AG04450 (cell line): Measurements from ENCODE around the gene SCMH1. TPM values are rescaled to one million over a fixed set of nuclear protein-coding genes. Genes with fewer than 3 reads are reported as not detected.

ENCODE experiments used
- CTCF ChIA-PET: fragments of 300-600, 350-600 bp; formaldehyde crosslinking; extraction: SDS; loops from one replicate; lab custom pipeline; 2022; ENCODE audit warnings: antibody characterized with exemption, inconsistent platforms; lab: Charles Lee
- POLR2A ChIA-PET: fragments of 350-600 bp; formaldehyde crosslinking; extraction: SDS; loops from one replicate; lab custom pipeline; 2021; ENCODE audit warnings: antibody characterized with exemption, inconsistent platforms; lab: Yijun Ruan, JAX
- DNase-seq: peaks from one replicate; pipeline ENCODE4 v3.0.0-alpha.2; 2011; ENCODE audit warnings: low read depth, low spot score
- H3K27ac ChIP-seq: one replicate; pipeline ENCODE4 v1.5.1; 2012; ENCODE audit warnings: low read depth, low read length, control low read depth
- H3K27me3 ChIP-seq: one replicate; pipeline ENCODE4 v1.6.0; 2012; ENCODE audit warnings: low read length; ENCODE audit not compliant: control insufficient read depth, insufficient read depth
- H3K4me3 ChIP-seq: 2 replicates; pipeline ENCODE4 v1.5.1; 2011; ENCODE audit warnings: mild to moderate bottlenecking, low read depth, low read length, control low read depth
- H3K9me3 ChIP-seq: 2 replicates; pipeline ENCODE4 v1.5.1; 2012; ENCODE audit warnings: low read length; ENCODE audit not compliant: control insufficient read depth, insufficient read depth
- polyA plus RNA-seq: library from polyadenylated mRNA; depleted of rRNA; stranded (reverse); fragments of >200 nt; gene quantifications from 2 replicates; pipeline ENCODE4 v1.2.3, GENCODE V29; 2011
- TF ChIP-seq, protein P1 (sequence below): IDR thresholded peaks from 2 replicates; pipeline ENCODE4 v1.5.1; 2011; ENCODE audit warnings: low read depth, low read length, control low read depth, inconsistent platforms

SCMH1 gene
- polyA plus RNA-seq, 1 experiment = 32.1 TPM

DNA sequence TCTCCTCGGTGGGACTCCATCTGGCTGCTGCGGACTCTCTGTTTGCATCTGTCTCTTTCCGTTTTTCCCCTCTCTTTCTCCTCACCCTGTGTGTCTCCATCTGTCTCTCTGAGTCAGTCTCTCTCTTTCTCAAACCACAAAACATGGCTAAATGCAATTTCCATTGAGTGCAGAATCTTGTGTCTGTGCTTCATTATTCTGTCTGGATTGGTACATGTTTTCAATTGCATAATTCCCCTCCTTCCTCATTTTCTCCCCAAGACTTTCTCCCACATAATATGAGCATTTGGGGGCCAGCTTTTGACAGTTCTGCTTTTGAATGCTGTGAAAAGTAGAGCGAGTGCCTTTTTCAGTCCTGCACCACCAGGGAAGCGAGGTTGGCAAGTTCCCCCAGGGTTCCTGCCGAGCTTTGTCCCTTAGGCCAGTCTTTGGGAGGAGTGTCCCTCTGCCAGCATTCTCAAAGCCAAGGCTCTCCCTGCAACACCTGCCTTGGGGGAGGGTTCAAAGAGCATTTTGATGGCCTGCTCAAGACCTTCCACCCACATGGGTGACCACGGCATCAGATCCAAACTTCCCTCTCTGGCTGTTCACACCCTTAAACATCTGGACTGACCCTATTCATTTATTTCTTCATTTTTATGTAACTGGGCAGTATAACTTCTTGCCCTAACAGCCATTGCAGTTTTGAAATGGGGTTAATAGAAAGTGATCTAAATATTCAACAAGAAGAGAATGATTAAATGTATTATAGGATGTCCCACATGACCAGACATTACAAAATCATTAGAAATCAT lies 32.8 kb upstream of the SCMH1 start:
- no peaks in the 10 kb centered on the region for H3K9me3 ChIP-seq
- CTCF ChIA-PET = interaction anchor here (1.1 to 1.6 kb wide), 2 partner anchors 8 to 10 kb away, joined by 3 to 5 read pairs; no protein-coding TSS in a partner anchor
- no peak overlapping the region for H3K27ac ChIP-seq
- POLR2A ChIA-PET = no interaction called here
- H3K27me3 ChIP-seq = peaks cover 39% of the 10 kb centered on the region
- TF ChIP-seq, protein P1, sequence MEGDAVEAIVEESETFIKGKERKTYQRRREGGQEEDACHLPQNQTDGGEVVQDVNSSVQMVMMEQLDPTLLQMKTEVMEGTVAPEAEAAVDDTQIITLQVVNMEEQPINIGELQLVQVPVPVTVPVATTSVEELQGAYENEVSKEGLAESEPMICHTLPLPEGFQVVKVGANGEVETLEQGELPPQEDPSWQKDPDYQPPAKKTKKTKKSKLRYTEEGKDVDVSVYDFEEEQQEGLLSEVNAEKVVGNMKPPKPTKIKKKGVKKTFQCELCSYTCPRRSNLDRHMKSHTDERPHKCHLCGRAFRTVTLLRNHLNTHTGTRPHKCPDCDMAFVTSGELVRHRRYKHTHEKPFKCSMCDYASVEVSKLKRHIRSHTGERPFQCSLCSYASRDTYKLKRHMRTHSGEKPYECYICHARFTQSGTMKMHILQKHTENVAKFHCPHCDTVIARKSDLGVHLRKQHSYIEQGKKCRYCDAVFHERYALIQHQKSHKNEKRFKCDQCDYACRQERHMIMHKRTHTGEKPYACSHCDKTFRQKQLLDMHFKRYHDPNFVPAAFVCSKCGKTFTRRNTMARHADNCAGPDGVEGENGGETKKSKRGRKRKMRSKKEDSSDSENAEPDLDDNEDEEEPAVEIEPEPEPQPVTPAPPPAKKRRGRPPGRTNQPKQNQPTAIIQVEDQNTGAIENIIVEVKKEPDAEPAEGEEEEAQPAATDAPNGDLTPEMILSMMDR = no peak
- no peak overlapping the region for H3K4me3 ChIP-seq
- no peak for DNase-seq

DNA sequence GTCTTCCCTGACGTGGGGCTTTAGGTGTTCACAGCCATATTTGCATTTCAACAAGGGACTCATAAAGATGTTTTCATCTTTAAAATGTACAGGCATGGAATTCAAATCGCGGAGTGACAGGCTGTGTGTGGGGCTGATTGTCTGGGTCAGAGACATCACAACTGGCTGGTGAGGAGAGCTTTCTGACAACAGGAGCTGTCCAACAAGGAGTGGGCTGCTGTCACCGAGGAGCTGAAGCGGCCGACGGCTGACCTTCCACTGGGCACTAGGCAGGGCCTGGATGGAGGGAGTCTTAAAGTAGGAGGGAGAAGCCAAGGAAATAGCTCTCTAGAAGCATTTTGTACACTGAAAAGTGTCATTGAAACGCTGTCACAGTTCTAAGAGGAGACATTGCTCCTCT lies 30.5 kb upstream of the SCMH1 start:
- Histone ChIP-seq H3K4me3 (no peak overlapping the region), H3K9me3 (no peaks in the 10 kb centered on the region), H3K27ac (no peak overlapping the region), H3K27me3 (peaks cover 36% of the 10 kb centered on the region)
- DNase-seq = no peak
- TF ChIP-seq, protein P1 = no peak
- ChIA-PET CTCF (interaction anchor here (0.7 to 3.1 kb wide), 3 partner anchors 11 to 160 kb away, joined by 3 to 13 read pairs (median 6); no protein-coding TSS in a partner anchor), POLR2A (no interaction called here)

DNA sequence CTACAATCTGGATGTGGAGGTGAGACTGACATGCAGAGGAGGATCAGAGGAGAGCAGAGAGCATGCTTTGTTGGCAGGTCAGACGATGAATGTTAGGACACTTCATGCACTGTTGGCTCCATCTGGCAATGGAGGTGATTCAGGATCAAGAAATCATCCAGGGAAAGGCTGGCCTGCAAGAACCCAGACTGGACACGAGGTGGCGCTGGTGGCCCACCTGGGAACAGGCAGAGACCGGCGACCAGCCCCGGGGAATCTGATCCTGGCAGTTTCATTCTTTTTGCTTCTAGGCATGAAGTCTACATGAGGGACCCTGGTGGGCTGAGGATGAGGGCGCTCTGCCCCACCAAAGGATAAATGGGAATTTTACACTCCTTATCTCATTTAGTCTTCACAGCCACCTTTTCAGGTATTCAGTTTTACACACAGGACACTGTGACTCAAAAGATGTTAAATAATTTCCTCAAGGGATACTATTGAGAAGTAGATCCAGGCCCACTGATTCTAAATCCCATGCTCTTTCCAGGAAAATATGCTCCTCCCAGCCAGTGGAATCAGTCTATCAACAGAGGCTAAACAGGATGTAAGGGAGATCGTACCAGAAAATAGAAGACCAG lies 26.2 kb upstream of the SCMH1 start:
- Histone ChIP-seq H3K27me3 (peaks cover 19% of the 10 kb centered on the region), H3K9me3 (no peaks in the 10 kb centered on the region), H3K27ac (no peak overlapping the region), H3K4me3 (no peak overlapping the region)
- CTCF ChIA-PET = interaction anchor here (0.6 to 2.8 kb wide), 7 partner anchors 15 to 247 kb away, joined by 3 to 19 read pairs (median 4); no protein-coding TSS in a partner anchor
- TF ChIP-seq, protein P1 = peak; percentile 96
- peak; percentile 46 for DNase-seq
- POLR2A ChIA-PET = no interaction called here

DNA sequence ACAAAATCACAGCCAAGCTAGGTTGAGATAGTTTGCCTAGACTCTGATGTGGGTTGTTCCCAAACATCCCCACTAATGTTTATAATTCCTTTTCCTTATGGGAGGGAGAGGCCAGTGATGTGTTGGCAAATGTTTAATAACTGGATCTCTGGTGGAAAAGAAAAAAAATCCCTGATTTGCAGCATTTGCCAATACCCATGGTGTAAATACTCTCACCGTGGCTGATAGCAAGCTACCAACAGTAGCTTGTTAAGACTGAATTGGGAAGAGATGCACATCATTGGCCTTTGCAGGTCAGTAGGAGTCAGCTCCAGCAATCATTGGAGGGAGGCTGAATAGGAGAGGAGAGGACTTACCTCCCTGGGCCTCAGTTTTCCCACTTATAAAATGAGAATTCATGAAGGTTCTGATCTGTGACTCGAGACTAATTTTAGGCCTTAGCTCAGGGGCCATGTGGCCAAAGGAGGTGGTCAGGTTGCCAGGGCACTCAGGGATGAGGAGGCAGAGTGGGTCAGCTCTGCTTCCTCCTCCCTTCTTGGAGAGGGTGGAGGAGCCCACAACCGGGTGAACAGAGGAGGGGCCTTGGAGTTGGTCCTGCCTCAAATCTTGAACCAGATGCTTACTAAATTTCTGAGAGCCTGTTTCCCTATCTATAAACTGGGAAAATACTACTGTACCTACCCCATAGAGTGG lies 20.0 kb upstream of the SCMH1 start:
- TF ChIP-seq, protein P1 = no peak
- DNase-seq = no peak
- POLR2A ChIA-PET = no interaction called here
- H3K9me3 ChIP-seq = no peaks in the 10 kb centered on the region
- no peak overlapping the region for H3K4me3 ChIP-seq
- CTCF ChIA-PET = interaction anchor here (1.3 kb wide), 1 partner anchor 155 kb away, joined by 5 read pairs; no protein-coding TSS in a partner anchor
- H3K27ac ChIP-seq = no peak overlapping the region
- peaks cover 2% of the 10 kb centered on the region for H3K27me3 ChIP-seq
